ENCODE data around the gene GADD45G.
A peak's percentile ranks its signal among the peaks of the same experiment; 100 is the strongest.

Gene GADD45G

DNA sequence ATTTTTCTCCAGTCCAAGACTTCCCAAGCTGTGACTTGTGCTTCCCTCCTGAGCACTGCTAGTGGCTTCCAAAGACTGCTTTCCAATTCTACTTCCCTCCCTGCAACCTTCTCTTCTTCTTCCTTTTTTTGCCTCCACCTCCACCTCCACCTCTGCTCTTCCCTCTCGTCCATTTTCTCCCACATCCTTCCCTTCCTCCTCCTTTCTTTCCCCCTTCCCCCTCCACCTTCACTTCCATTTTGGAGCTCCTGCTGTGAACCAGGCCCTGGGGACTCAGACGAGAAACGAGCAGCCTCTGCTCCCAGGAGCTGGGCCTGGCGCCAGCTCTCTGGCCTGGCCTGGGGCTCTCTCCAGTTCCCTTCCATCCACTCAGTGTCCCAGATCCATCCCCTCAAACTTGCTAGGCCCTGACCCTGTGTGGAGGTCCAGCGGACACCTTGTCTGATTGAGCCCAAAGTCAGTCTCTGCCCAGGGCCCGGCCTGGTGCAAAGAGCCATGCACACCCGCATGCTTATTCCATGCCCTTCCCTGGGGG lies 5.6 kb downstream of the GADD45G start:
- no peak for DNase-seq

DNA sequence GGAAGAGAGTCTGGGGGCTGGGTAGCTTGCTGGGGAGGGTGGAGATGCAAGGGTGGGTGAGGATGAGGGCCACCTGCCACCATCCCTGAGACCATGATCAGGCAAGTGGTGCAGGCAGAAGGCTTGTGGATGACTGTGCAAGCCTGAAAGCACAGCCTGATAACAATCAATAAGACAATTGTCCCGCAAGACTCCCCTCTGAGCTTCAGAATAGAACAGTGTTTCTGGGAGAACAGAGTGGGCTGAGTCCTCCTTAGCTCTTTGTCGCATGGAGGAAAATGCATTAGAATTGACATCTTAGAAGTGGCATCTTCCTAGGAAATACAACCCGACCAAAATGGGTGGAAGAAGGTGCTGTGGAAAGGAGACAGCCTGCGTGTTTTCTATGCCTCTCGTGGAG lies 6.6 kb downstream of the GADD45G start:
- no peak for DNase-seq

DNA sequence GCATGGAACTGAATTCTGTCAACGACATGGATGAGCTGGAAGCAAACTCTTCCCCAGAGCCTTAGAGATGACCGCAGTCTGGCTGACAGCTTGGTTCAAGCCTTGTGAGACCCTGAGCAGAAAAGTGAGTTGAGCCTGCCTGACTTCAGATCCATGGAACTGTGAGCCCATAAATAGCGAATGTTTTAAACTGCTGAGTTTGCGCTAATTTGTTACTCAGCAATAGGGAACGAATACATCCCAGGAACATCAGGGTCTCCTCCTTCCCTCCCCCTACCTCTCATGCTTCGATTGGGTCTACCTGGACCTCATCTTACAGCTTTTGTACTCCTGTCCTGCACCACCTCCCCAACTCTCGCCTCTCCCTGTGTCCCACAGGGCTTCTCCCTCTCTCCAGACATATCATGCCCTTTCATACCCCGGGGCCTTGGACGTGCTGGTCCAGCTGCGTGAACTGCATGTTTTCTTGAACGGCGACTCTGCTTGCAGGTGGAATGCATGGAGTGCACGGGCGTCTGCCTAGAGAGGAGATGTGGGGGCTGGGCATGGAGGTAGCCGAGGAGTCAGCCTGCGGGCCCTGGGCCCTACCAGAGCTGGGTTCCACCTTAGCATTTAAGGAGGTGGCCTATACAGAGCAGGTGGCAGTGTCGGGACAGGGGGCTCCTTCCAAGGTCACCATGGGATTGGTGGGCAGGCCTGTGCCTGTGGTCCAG lies 7.9 kb downstream of the GADD45G start:
- no peak for DNase-seq

DNA sequence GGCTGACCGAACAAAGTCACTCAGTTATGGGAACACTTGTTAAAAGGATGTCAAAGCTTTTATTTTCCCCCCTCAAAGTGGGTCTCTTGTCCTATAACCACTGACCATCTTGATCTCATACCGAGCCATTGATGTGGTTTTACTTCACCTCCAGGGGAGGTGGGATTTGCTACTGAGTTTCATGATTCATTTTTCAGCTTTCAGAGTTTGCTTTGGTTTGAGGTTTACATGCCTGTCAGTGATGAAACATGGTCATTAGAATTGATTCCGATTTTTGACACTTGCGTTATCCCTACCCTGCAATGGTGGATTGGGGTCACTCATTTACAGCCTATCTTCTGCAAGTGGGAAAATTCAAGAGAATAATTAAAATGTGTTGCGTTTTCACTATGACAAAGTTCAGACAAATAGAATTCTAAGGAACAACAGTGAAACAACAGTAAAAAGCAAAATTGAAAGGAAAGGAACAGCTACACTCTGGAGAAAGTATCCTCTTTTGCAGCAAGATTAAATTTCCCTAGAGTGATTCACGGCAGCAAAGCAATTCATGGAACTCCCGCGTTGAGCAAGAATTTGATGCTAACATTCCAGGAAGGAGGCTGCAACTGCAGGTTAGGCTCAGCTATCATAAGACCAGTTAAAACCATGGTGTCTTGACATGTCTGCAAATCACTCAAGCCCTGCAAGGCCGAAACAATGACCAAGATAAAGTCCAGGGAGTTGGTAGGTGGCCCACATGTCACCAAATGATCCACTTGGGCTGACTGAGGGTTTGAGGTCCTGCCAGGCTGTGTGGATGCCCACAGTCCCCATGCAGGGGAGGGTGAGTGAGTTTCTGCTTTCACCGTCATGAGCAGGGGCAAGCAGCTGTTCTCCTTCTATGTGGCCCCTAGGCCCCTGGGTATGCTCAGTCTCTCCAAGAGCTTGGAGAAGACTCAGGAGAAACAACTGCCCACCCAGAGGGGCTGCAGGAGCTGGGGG lies 9.4 kb downstream of the GADD45G start:
- no peak for DNase-seq

GRCh38 chr9:89615661-89616060 lies 10.8 kb downstream of the GADD45G start:
- DNase-seq, result no peak

GRCh38 chr9:89616411-89616810 lies 11.6 kb downstream of the GADD45G start:
- DNase-seq, result no peak

- no peak for DNase-seq
These were observed 13.2 kb downstream of the GADD45G start for GRCh38 chr9:89617978-89618377.

DNA sequence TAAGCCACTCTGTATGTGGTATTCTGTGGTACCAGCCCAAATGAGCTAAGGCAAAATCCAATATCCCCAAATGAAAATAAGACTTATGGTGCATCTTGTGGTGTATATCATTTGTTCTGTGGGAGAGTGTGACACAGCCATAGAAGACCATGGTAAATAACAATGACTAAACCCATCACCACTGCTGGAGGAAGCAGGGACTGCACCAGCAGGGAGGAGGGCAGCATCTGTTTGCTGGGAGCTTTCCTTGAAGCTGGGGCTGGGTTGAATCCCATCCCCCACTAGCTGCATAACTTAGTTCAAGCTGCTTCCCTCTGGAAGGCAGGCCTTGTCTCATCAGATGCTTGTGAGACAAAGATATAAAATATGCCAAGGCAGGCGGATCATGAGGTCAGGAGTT lies 14.2 kb downstream of the GADD45G start:
- peak; percentile 54 for DNase-seq

GRCh38 chr9:89619424-89620138 lies 14.8 kb downstream of the GADD45G start:
- no peak for DNase-seq

GRCh38 chr9:89621031-89621430 lies 16.2 kb downstream of the GADD45G start:
- DNase-seq, result peak; percentile 24

GRCh38 chr9:89621676-89622075 lies 16.9 kb downstream of the GADD45G start:
- DNase-seq, result no peak

GRCh38 chr9:89622933-89623861 lies 18.4 kb downstream of the GADD45G start:
- DNase-seq, result no peak

DNA sequence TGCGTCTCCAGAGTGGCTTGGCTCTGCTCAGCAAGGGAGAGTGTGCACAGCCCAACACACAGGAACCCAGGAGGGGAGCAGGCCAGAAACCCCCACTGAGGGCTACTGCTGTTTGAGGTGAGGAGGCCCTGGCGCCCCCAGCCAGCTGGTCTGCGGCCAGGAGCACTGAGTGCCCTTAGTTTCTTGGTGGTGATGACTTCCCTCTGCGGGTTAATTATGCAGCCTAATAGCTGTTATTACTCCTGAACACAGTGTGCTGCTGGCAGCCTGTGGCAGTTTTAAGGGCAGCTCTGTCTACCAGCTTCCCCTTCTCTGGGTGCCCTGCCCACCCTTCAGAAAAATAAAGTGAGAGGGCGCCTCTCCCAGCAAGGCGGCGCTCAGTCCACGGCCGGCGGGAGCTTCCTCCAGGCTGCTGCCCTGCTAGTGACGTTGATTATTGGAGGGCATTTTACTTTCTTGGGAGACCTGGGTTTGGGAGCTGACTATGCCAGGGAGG lies 19.2 kb downstream of the GADD45G start:
- no peak for DNase-seq

GRCh38 chr9:89625721-89626687 lies 21.2 kb downstream of the GADD45G start:
- DNase-seq, result no peak

DNA sequence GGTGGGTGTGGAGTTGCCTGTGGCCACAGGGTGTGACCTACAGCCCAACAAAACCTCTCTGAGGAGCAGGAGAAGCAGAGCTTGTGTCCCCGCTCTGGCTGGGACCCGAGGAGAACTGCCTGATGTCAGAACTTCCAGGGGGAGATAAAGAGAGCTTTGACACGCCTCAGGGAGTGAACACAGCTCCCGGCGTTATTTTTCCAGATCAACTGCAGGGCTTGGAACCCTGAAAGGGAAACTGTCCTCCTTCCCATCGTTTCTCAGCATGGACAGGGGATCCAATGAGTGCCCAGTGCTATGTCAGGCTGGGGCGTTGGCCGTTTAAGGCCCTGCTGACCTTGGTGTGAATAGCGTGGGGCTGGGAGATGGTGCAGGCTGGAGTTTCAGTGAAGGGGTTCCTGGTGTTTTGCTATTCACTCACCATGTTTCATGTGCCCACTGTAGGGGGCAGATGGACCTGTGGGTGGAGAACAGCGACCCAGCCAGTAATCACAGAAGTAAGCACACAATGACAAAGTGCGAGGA lies 22.0 kb downstream of the GADD45G start:
- no peak for DNase-seq

- DNase-seq, result no peak
These were observed 23.8 kb downstream of the GADD45G start for GRCh38 chr9:89628601-89629000.

DNA sequence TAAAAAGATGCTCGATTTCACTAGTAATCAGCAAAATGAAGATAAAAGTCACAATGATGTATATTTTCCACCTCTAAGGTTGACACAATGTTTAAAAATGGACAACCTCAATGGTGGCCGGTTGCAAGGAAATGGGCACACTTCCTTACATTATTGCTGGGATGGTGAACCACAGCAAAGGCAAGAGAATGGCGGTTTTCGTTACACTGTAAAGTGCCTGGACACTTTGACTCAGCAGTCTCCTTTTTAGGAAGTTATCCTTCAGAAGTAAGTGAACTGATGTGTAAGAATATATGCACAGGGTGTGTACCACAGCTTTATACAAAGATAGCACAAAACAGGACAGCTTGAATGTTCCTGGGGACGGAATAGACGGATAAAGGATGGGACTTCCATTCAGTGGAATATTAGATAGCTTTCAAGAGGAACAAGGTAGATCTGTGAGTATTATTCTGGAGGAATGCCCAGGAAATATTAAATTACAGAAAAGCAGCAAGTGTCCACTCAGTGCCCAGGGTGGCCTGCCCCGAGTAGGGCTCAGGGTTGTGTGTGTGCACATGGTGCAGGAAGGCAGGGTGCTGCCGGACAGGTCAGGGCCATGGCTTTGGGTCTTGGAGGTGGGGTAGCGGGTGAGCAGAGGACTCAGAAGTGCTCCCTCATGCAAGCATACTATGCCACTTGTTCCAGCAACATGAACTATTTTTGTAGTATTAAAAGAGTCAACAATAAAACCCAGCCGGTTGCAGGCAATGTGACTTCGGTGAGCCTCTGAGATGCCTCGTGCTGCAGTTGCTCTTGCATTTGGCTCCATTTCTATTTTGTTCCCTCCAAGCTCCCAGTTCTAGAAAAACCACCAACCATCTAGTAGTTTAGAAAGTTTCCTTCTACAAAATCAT lies 24.5 kb downstream of the GADD45G start:
- DNase-seq, result no peak

- DNase-seq, result no peak
These were observed 25.7 kb downstream of the GADD45G start for GRCh38 chr9:89630508-89630907.

- peak; percentile 7 for DNase-seq
These were observed 26.6 kb downstream of the GADD45G start for GRCh38 chr9:89631384-89631783.
